H1 (cell line): Measurements from ENCODE around the gene PRSS8. TPM values are rescaled to one million over a fixed set of nuclear protein-coding genes. Genes with fewer than 3 reads are reported as not detected.

Source experiments
- CTCF ChIA-PET: fragments of 300-600 bp; sonication (Branson Sonifier 250); formaldehyde crosslinking; loops from one replicate; lab custom pipeline; 2021; ENCODE audit not compliant: partially characterized antibody; lab: Charles Lee
- POLR2A ChIA-PET: fragments of 300-600 bp; sonication (Branson Sonifier 250); formaldehyde crosslinking; loops from one replicate; lab custom pipeline; 2021; ENCODE audit warnings: inconsistent platforms; ENCODE audit not compliant: partially characterized antibody; lab: Charles Lee
- DNase-seq, 2 experiments: peaks; one replicate each; pipeline versions ENCODE4 v3.0.0 to v3.0.0-alpha.2; 2010 to 2022; ENCODE audit warnings: low spot score in 2 of 2, low read depth in 1 of 2, mixed read lengths in 1 of 2
- FAIRE-seq: peaks from 2 replicates; lab custom pipeline; 2011; peaks lifted over from hg19 to GRCh38; lab: Jason Lieb, UNC
- H2AFZ ChIP-seq: 2 replicates; pipeline ENCODE4 v1.8.1; 2012; ENCODE audit warnings: low read length, inconsistent platforms
- H2AK5ac ChIP-seq: 2 replicates; pipeline ENCODE4 v1.6.1; 2013; ENCODE audit warnings: low read depth, low read length
- H2BK120ac ChIP-seq: replicated peaks from 2 replicates; pipeline ENCODE3; 2013; ENCODE audit warnings: low read depth, low read length, inconsistent platforms
- H2BK12ac ChIP-seq: 2 replicates; pipeline ENCODE4 v1.6.1; 2013; ENCODE audit warnings: low read depth, low read length
- H2BK15ac ChIP-seq: 2 replicates; pipeline ENCODE4 v1.6.1; 2013; ENCODE audit warnings: low read length
- H2BK20ac ChIP-seq: 2 replicates; pipeline ENCODE4 v1.6.1; 2013; ENCODE audit warnings: low read length
- H2BK5ac ChIP-seq: 2 replicates; pipeline ENCODE4 v1.6.1; 2013; ENCODE audit warnings: low read depth, low read length
- H3K14ac ChIP-seq: 2 replicates; pipeline ENCODE4 v1.6.1; 2013; ENCODE audit warnings: inconsistent platforms; ENCODE audit not compliant: insufficient read length
- H3K18ac ChIP-seq: 2 replicates; pipeline ENCODE4 v1.6.1; 2013; ENCODE audit warnings: low read length; ENCODE audit errors: extremely low read depth
- H3K23ac ChIP-seq: 2 replicates; pipeline ENCODE4 v1.6.1; 2013; ENCODE audit warnings: inconsistent platforms; ENCODE audit not compliant: insufficient read length
- H3K23me2 ChIP-seq: 2 replicates; pipeline ENCODE4 v1.6.1; 2013; ENCODE audit warnings: low read depth, low read length
- H3K27ac ChIP-seq: 2 replicates; pipeline ENCODE4 v1.6.1; 2011; ENCODE audit warnings: low read depth, low read length, inconsistent platforms
- H3K27me3 ChIP-seq, 4 experiments: replicated peaks in 1 of 4; 1 replicate in 1 of 4; 2 replicates in 3 of 4; pipeline versions ENCODE4 v1.6.1 to v1.8.1; 2011 to 2013; ENCODE audit warnings: low read length in 3 of 4, mild to moderate bottlenecking in 3 of 4, inconsistent platforms in 2 of 4, mixed read lengths in 2 of 4, moderate library complexity in 1 of 4; ENCODE audit not compliant: control insufficient read depth in 3 of 4, insufficient read depth in 3 of 4; ENCODE audit errors: extremely low read depth in 1 of 4
- H3K36me3 ChIP-seq, 4 experiments: 2 replicates each; pipeline versions ENCODE4 v1.6.1 to v1.8.1; 2011 to 2013; ENCODE audit warnings: mild to moderate bottlenecking in 4 of 4, low read length in 3 of 4, moderate library complexity in 2 of 4, control low read depth in 1 of 4, inconsistent platforms in 1 of 4; ENCODE audit not compliant: insufficient read depth in 4 of 4, control insufficient read depth in 2 of 4
- H3K4ac ChIP-seq: replicated peaks from 2 replicates; pipeline ENCODE3; 2013; ENCODE audit warnings: low read length, low read depth, mixed read lengths, inconsistent platforms; ENCODE audit not compliant: insufficient read length
- H3K4me1 ChIP-seq, 4 experiments: replicated peaks in 1 of 4; 1 replicate in 1 of 4; 2 replicates in 3 of 4; pipeline versions ENCODE4 v1.6.1 to v1.8.1; 2011 to 2013; ENCODE audit warnings: low read length in 3 of 4, inconsistent platforms in 2 of 4, mixed read lengths in 1 of 4; ENCODE audit not compliant: insufficient read depth in 4 of 4, control insufficient read depth in 3 of 4
- H3K4me2 ChIP-seq, 2 experiments: 2 replicates each; pipeline versions ENCODE4 v1.6.1 to v1.8.1; 2011 to 2013; ENCODE audit warnings: low read depth in 2 of 2, low read length in 2 of 2, control low read depth in 1 of 2, inconsistent platforms in 1 of 2, mild to moderate bottlenecking in 1 of 2; ENCODE audit not compliant: insufficient read depth in 1 of 2
- H3K4me3 ChIP-seq, 4 experiments: fragments of 200-600, 300-600 bp in 1 of 4; sonication (generic), shearing (Covaris generic), sonication (Bioruptor Twin) in 1 of 4; 2 replicates each; pipeline versions ENCODE4 v1.5.1 to v1.8.1; 2011 to 2016; ENCODE audit warnings: low read length in 4 of 4, low read depth in 3 of 4, control low read depth in 2 of 4, inconsistent platforms in 2 of 4, mild to moderate bottlenecking in 2 of 4, mixed read lengths in 1 of 4, moderate library complexity in 1 of 4; ENCODE audit not compliant: insufficient read depth in 2 of 4; ENCODE audit errors: extremely low read depth in 1 of 4
- H3K56ac ChIP-seq: replicated peaks from 2 replicates; pipeline ENCODE3; 2013; ENCODE audit warnings: low read depth, mild to moderate bottlenecking, mixed read lengths, low read length, inconsistent platforms; ENCODE audit not compliant: insufficient read length
- H3K79me1 ChIP-seq: 2 replicates; pipeline ENCODE4 v1.6.1; 2013; ENCODE audit warnings: low read depth, low read length, control low read depth
- H3K79me2 ChIP-seq, 2 experiments: 2 replicates each; pipeline versions ENCODE4 v1.6.1 to v1.8.1; 2012 to 2013; ENCODE audit warnings: low read length in 2 of 2, mild to moderate bottlenecking in 2 of 2, inconsistent platforms in 1 of 2; ENCODE audit not compliant: insufficient read depth in 2 of 2, control insufficient read depth in 1 of 2
- H3K9ac ChIP-seq, 4 experiments: replicated peaks in 1 of 4; 1 replicate in 1 of 4; 2 replicates in 3 of 4; pipeline versions ENCODE4 v1.6.1 to v1.8.1; 2011 to 2013; ENCODE audit warnings: low read depth in 3 of 4, low read length in 3 of 4, control low read depth in 2 of 4, mild to moderate bottlenecking in 2 of 4, moderate library complexity in 2 of 4, inconsistent platforms in 1 of 4; ENCODE audit errors: extremely low read depth in 1 of 4
- H3K9me3 ChIP-seq, 2 experiments: 2 replicates each; pipeline versions ENCODE4 v1.6.1 to v1.8.1; 2012 to 2013; ENCODE audit warnings: mild to moderate bottlenecking in 2 of 2, moderate library complexity in 2 of 2, control low read depth in 1 of 2, inconsistent platforms in 1 of 2, low read depth in 1 of 2, low read length in 1 of 2, mixed read lengths in 1 of 2; ENCODE audit not compliant: insufficient read depth in 2 of 2
- H4K20me1 ChIP-seq, 2 experiments: replicated peaks in 1 of 2; 2 replicates each; pipeline versions ENCODE3 to v1.8.1; 2011 to 2013; ENCODE audit warnings: inconsistent platforms in 2 of 2, low read length in 2 of 2, mild to moderate bottlenecking in 1 of 2; ENCODE audit not compliant: insufficient read depth in 2 of 2, control insufficient read depth in 1 of 2
- H4K5ac ChIP-seq: 2 replicates; pipeline ENCODE4 v1.6.1; 2013; ENCODE audit warnings: low read length, low read depth, mixed read lengths, inconsistent platforms; ENCODE audit not compliant: insufficient read length
- H4K8ac ChIP-seq: 2 replicates; pipeline ENCODE4 v1.8.0; 2013; ENCODE audit warnings: mild to moderate bottlenecking, moderate library complexity, low read length, inconsistent platforms; ENCODE audit not compliant: insufficient read depth; ENCODE audit errors: extremely low read depth
- H4K91ac ChIP-seq: replicated peaks from 2 replicates; pipeline ENCODE3; 2013; ENCODE audit warnings: low read length, mixed read lengths, inconsistent platforms; ENCODE audit not compliant: insufficient read length
- GTF2F1 ChIP-seq: IDR thresholded peaks from 2 replicates; pipeline ENCODE4 v1.6.1; 2012; ENCODE audit warnings: low read depth, low read length, improper control_type of control experiment, borderline replicate concordance
- MAFK ChIP-seq: IDR thresholded peaks from 2 replicates; pipeline ENCODE4 v1.6.1; 2012; ENCODE audit warnings: low read depth, mild to moderate bottlenecking, improper control_type of control experiment, low read length
- POLR2A ChIP-seq, 2 experiments: IDR thresholded peaks; 1 replicate in 1 of 2; 2 replicates in 1 of 2; pipeline ENCODE4 v1.6.1; 2011; ENCODE audit warnings: low read depth in 2 of 2, low read length in 2 of 2, mild to moderate bottlenecking in 2 of 2; ENCODE audit errors: control extremely low read depth in 1 of 2
- WGBS, 2 experiments: shearing (Covaris generic) in 1 of 2; methylation state at CpG; one replicate each; pipeline versions ENCODE4 v1.1.6 to v1.1.7; 2013 to 2015; ENCODE audit warnings: low lambda C conversion rate in 2 of 2, mixed read lengths in 2 of 2, inconsistent platforms in 1 of 2, low coverage in 1 of 2, missing lambda C conversion rate in 1 of 2; ENCODE audit not compliant: insufficient replicate concordance in 2 of 2, insufficient coverage in 1 of 2, insufficient read length in 1 of 2; ENCODE audit errors: extremely low coverage in 1 of 2, missing lambda C conversion rate in 1 of 2; 5-methylcytosine and 5-hydroxymethylcytosine counted together
- polyA plus RNA-seq, 7 experiments: library from polyadenylated mRNA; depleted of rRNA in 3 of 7; stranded (reverse) in 5 of 7; unstranded in 2 of 7; fragments of >200 nt in 5 of 7; fragments of 200-250 nt in 2 of 7; gene quantifications; 1 replicate in 5 of 7; 2 replicates in 1 of 7; 4 replicates in 1 of 7; pipeline versions ENCODE4 v1.2.1 to v1.2.3, GENCODE V29; 2011 to 2013; ENCODE audit warnings: missing spikeins in 2 of 7, mixed read lengths in 2 of 7
- total RNA-seq: library from RNA; stranded (reverse); fragmentation: NEBNext Ultra II Directional; extraction: Animal tissue kit (Norgen Biotek cat#: 25700); gene quantifications from 2 replicates; pipeline ENCODE4 v1.2.1, GENCODE V29; 2021

PRSS8 gene
- total and polyA plus RNA-seq, 2 of the 8 experiments (the other 6 are each of a cell fraction or from before 2014, with no cell fraction given): 87.7 to 273 TPM

DNA sequence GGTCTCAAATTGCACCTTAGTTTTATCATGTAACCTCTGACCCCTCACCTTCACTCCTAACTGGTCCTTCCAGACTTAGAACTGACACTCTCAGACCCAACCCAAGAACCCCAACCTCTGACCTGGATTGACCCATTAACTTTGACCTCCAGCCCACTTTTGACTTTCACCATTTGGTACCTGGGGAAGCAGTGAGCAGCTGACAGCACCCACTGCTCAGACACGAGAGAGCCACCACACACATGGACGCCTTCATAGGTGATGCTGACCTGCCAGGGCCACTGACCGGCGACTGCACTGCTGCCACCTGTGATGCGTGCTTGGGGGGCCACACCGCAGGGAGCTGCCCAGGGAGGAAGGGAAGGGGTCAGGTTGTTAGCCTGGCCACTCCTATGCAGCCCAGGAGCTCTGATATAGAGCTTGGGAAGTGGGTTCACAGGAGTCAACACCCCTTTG lies 2.5 kb downstream of the PRSS8 start:
- no peaks in the 10 kb centered on the region for H3K9me3 ChIP-seq
- H4K5ac ChIP-seq: no peak overlapping the region
- H4K8ac ChIP-seq: no peak overlapping the region
- ChIA-PET POLR2A (interaction anchor here (1.6 to 34.9 kb wide), 5 partner anchors 3 to 54 kb away, joined by 3 to 713 read pairs (median 17); partner anchors contain the start of genes BCKDK, FUS, KAT8 and PRSS36), CTCF (interaction anchor here (1.5 to 2.2 kb wide), 2 partner anchors 38 to 53 kb away, joined by 5 to 8 read pairs; no protein-coding TSS in a partner anchor)
- TF ChIP-seq MAFK (no peak), POLR2A (IDR thresholded peaks at IDR 0.05; ENCODE audit: control extremely low read depth in 1 of 2, low read depth in 2 of 2, low read length in 2 of 2) (peak in 1 of 2 experiments; percentile 56; a peak in 1 of 3 replicates), GTF2F1 (no peak)
- H3K36me3 ChIP-seq: peaks cover 12 to 27% (median 15%) of the 10 kb centered on the region in 4 experiments
- 0 out of 8 replicates have a peak overlapping the region, but pooled peaks of 1 of the 4 experiments have one; percentile 87 for H3K4me3 ChIP-seq
- no peak for DNase-seq
- H2AFZ ChIP-seq: no peak overlapping the region
- H3K14ac ChIP-seq: no peak overlapping the region
- H3K9ac ChIP-seq: no peak overlapping the region
- H3K27ac ChIP-seq: no peak overlapping the region; the same call in 1 of the 2 replicates
- no peak overlapping the region for H3K56ac ChIP-seq
- H3K4me1 ChIP-seq: peaks cover 0 to 40% (median 32%) of the 10 kb centered on the region in 4 experiments; a peak in 6 of 7 replicates
- peaks cover 0 to 19% of the 10 kb centered on the region in 2 experiments; a peak in 2 of 4 replicates for H3K79me2 ChIP-seq
- no peak for FAIRE-seq
- H3K23me2 ChIP-seq: peaks cover 16% of the 10 kb centered on the region
- H2BK15ac ChIP-seq: 0 out of 2 replicates have a peak overlapping the region, but pooled peaks have one; percentile 81
- no peak overlapping the region for H2BK120ac ChIP-seq
- H3K79me1 ChIP-seq: peaks cover 9% of the 10 kb centered on the region
- no peak overlapping the region for H2BK12ac ChIP-seq
- H3K4ac ChIP-seq: peak overlapping the region; percentile 48
- H3K4me2 ChIP-seq: peak overlapping the region; percentile 83 to 98; a peak in 2 of 4 replicates
- H2AK5ac ChIP-seq: peak overlapping the region; percentile 70; the same call in 1 of the 2 replicates
- H2BK20ac ChIP-seq: no peak overlapping the region
- H3K27me3 ChIP-seq: no peaks in the 10 kb centered on the region
- H4K20me1 ChIP-seq: peaks cover 6 to 7% of the 10 kb centered on the region in 2 experiments
- 86% methylated on average over 6 of the region's 6 CpGs; no CpG with 5 or more reads in 1 of the 2 experiments for WGBS, 2 experiments
- no peak overlapping the region for H3K23ac ChIP-seq
- 0 out of 2 replicates have a peak overlapping the region, but pooled peaks have one; percentile 60 for H2BK5ac ChIP-seq
- no peak overlapping the region for H3K18ac ChIP-seq
- H4K91ac ChIP-seq: no peak overlapping the region
